ENCODE measurements around the gene EIPR1. TPM values are rescaled to one million over a fixed set of nuclear protein-coding genes. Genes with fewer than 3 reads are reported as not detected.

The EIPR1 gene
- total RNA-seq, 4 donors from 2014 or later: 24.9 to 46.2 (median 36.3) TPM

GRCh38 chr2:3355951-3356569, 21.6 kb downstream of the EIPR1 start:
- Histone ChIP-seq H3K36me3 (peaks cover 0 to 31% (median 9%) of the 10 kb centered on the region in 3 donors), H3K9me3 (peaks cover 0 to 6% (median 0%) of the 10 kb centered on the region in 4 donors), H3K27me3 (no peaks in the 10 kb centered on the region), H3K4me1 (no peaks in the 10 kb centered on the region), H3K4me3 (no peak overlapping the region), H3K27ac (no peak overlapping the region)
- no peak for TF ChIP-seq CTCF (IDR thresholded peaks at IDR 0.05)
- no peak for TF ChIP-seq POLR2A (IDR thresholded peaks at IDR 0.05)
- no peak for TF ChIP-seq EP300 (IDR thresholded peaks at IDR 0.05)
- WGBS, 2 donors: 74 to 80% methylated on average over 8 of the region's 8 CpGs
- DNase-seq (ENCODE audit: low spot score in 2 of 2): no peak

GRCh38 chr2:3354986-3355385, 22.6 kb downstream of the EIPR1 start:
- H3K36me3 ChIP-seq: peaks cover 0 to 34% (median 9%) of the 10 kb centered on the region in 3 donors
- H3K4me3 ChIP-seq: no peak overlapping the region
- no peak overlapping the region for H3K27ac ChIP-seq
- H3K9me3 ChIP-seq: peaks cover 0 to 6% (median 0%) of the 10 kb centered on the region in 4 donors
- no peaks in the 10 kb centered on the region for H3K4me1 ChIP-seq
- no peak for DNase-seq (ENCODE audit: low spot score in 2 of 2)
- no peaks in the 10 kb centered on the region for H3K27me3 ChIP-seq
- TF ChIP-seq EP300 (IDR thresholded peaks at IDR 0.05) (no peak), POLR2A (IDR thresholded peaks at IDR 0.05) (no peak), CTCF (IDR thresholded peaks at IDR 0.05) (no peak)
- whole genome bisulfite sequencing, 2 donors: 92 to 93% methylated on average over 3 of the region's 3 CpGs

- WGBS, 2 donors: 39 to 73% methylated on average over 13 of the region's 13 CpGs
- H3K9me3 ChIP-seq: peaks cover 0 to 6% (median 0%) of the 10 kb centered on the region in 4 donors
- H3K4me3 ChIP-seq: no peak overlapping the region
- H3K27ac ChIP-seq: no peak overlapping the region
- peaks cover 0 to 69% (median 9%) of the 10 kb centered on the region in 3 donors for H3K36me3 ChIP-seq
- DNase-seq (ENCODE audit: low spot score in 2 of 2): no peak
- H3K4me1 ChIP-seq: no peaks in the 10 kb centered on the region
- no peaks in the 10 kb centered on the region for H3K27me3 ChIP-seq
- TF ChIP-seq EP300 (IDR thresholded peaks at IDR 0.05) (no peak), POLR2A (IDR thresholded peaks at IDR 0.05) (no peak), CTCF (IDR thresholded peaks at IDR 0.05) (no peak)
Measured at GRCh38 chr2:3349211-3349693, 28.4 kb downstream of the EIPR1 start.

- no peaks in the 10 kb centered on the region for H3K27me3 ChIP-seq
- H3K27ac ChIP-seq: no peak overlapping the region
- no peak for DNase-seq (ENCODE audit: low spot score in 2 of 2)
- H3K4me1 ChIP-seq: no peaks in the 10 kb centered on the region
- TF ChIP-seq EP300 (IDR thresholded peaks at IDR 0.05) (no peak), POLR2A (IDR thresholded peaks at IDR 0.05) (no peak), CTCF (IDR thresholded peaks at IDR 0.05) (no peak)
- no peak overlapping the region for H3K4me3 ChIP-seq
- H3K36me3 ChIP-seq: peaks cover 0 to 64% (median 6%) of the 10 kb centered on the region in 3 donors
- H3K9me3 ChIP-seq: peaks cover 0 to 6% (median 0%) of the 10 kb centered on the region in 4 donors
- WGBS, 2 donors: 78 to 87% methylated on average over 10 to 11 of the region's 12 CpGs
Measured at GRCh38 chr2:3348767-3349166, 28.9 kb downstream of the EIPR1 start.

GRCh38 chr2:3345621-3346020, 32.0 kb downstream of the EIPR1 start:
- H3K27ac ChIP-seq: no peak overlapping the region
- H3K27me3 ChIP-seq: no peaks in the 10 kb centered on the region
- H3K36me3 ChIP-seq: peaks cover 0 to 46% (median 0%) of the 10 kb centered on the region in 3 donors
- no peaks in the 10 kb centered on the region for H3K4me1 ChIP-seq
- DNase-seq (ENCODE audit: low spot score in 2 of 2): no peak
- no peak for TF ChIP-seq POLR2A (IDR thresholded peaks at IDR 0.05)
- no peak for TF ChIP-seq CTCF (IDR thresholded peaks at IDR 0.05)
- no peak for TF ChIP-seq EP300 (IDR thresholded peaks at IDR 0.05)
- 94 to 95% methylated on average over 7 of the region's 7 CpGs for WGBS, 2 donors
- no peak overlapping the region for H3K4me3 ChIP-seq
- no peaks in the 10 kb centered on the region for H3K9me3 ChIP-seq
